ENCODE data around the gene LFNG. TPM values are rescaled to one million over a fixed set of nuclear protein-coding genes. Genes with fewer than 3 reads are reported as not detected.

Gene LFNG
- total and polyA plus RNA-seq, 9 of the 15 experiments (the other 6 are each of a cell fraction or from before 2014, with no cell fraction given), result 0.03 to 0.89 (median 0.25) TPM; not detected in 1

DNA sequence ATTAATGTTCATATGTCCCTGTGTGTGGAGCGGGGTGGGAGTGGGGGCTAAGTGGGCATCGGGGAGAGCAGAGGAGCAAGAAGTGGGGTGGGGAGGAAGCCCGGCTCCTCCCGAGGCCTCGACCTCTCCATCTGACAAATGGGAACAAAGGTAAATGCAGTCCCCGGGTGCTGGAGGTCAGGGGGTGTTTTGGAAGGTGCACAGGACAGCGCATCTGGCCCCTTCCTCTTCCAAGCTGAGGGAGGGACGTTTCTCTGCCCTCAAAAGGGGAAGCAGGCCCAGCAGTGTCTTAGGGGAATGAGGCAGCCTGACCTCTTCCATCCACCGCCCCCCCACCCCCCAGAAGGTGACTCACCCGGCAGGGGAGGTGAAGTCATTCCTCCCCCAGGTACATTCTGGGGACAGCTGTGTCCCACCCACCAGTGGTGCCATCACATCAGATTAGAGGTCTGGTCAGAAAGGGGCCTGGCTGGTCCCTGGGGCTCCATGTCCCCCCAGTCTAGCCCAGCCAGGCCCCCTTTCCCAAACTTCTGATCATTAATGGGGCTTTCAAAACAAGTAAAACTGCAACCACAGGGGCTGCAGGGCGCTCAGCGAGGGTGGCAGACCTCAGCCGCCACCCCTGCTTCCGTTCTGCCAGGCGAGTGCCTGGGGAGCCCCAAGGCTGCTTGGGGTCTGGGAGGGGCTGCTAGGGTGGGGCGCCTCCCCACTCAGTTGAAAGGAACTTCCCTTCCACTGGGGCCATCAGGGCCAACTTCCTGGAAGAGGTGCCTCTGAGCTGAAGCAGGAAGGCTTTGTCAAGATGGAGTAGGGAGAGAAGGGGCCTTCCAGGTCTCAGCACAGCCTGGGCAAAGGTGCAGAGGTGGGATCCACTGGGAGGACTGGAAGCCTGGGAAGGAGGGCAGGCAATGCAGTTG is 10.8 kb downstream of the LFNG start:
- peak overlapping the region; percentile 42; the same call in 1 of the 3 replicates for H3K27ac ChIP-seq (ENCODE audit: extremely low read depth, low read depth, low read length)
- WGBS (ENCODE audit: insufficient coverage, low coverage, missing lambda C conversion rate), result 30% methylated on average over 6 of the region's 16 CpGs
- no peak overlapping the region; the same call in 1 of the 2 replicates for H2AFZ ChIP-seq (ENCODE audit: low read depth, low read length)
- peak overlapping the region in 1 of 2 experiments; percentile 53; a peak in 2 of 4 replicates for H3K9ac ChIP-seq (ENCODE audit: insufficient read depth in 1 of 2, low read depth in 2 of 2, low read length in 2 of 2)
- intact Hi-C loops (cut with micrococcal nuclease), result no loop called here
- no TSS peak for BruUV-seq (replicated peaks)
- no peaks in the 10 kb centered on the region for H3K27me3 ChIP-seq (ENCODE audit: control insufficient read depth in 2 of 2, insufficient read depth in 2 of 2, low read length in 2 of 2)
- no peak overlapping the region for H3K4me2 ChIP-seq (ENCODE audit: insufficient read depth, low read length)
- ChIA-PET POLR2A (interaction anchor here (0.7 kb wide), 1 partner anchor 153 kb away, joined by 3 read pairs; no protein-coding TSS in a partner anchor), CTCF (ENCODE audit: low intra/inter-chr PET ratio) (no interaction called here)
- H3K4me1 ChIP-seq (replicated peaks in 1 of 2; ENCODE audit: control insufficient read depth in 2 of 2, insufficient read depth in 2 of 2, low read length in 2 of 2), result peaks cover 25 to 61% of the 10 kb centered on the region in 2 experiments
- FAIRE-seq (peak; percentile 69), ATAC-seq (peak; percentile 38), DNase-seq (ENCODE audit: extremely low read depth in 1 of 4, low spot score in 3 of 4) (peak; percentile 78 to 86 (median 81))
- no peaks in the 10 kb centered on the region for H3K9me1 ChIP-seq (ENCODE audit: control insufficient read depth, insufficient read depth, low read length)
- H4K20me1 ChIP-seq (replicated peaks; ENCODE audit: control insufficient read depth, insufficient read depth, low read length), result no peaks in the 10 kb centered on the region
- H3K4me3 ChIP-seq, result no peak overlapping the region
- no peaks in the 10 kb centered on the region for H3K36me3 ChIP-seq (ENCODE audit: control insufficient read depth, insufficient read depth, low read length)
- H3K9me3 ChIP-seq (replicated peaks; ENCODE audit: control insufficient read depth, insufficient read depth, low read depth, low read length), result no peaks in the 10 kb centered on the region
- in situ Hi-C loops (cut with MboI), result no loop called here
- no peaks in the 10 kb centered on the region for H3K79me2 ChIP-seq (ENCODE audit: control insufficient read depth, insufficient read depth, low read length)
- TF ChIP-seq TAF7 (tag; IDR thresholded peaks at IDR 0.05) (no peak), ZNF445 (CRISPR knock-in tag; IDR thresholded peaks at IDR 0.05; ENCODE audit: low read depth) (no peak), POU5F1 (IDR thresholded peaks at IDR 0.05; ENCODE audit: borderline replicate concordance, low read depth, low read length, partially characterized antibody) (no peak), MTA1 (IDR thresholded peaks at IDR 0.05; ENCODE audit: borderline replicate concordance) (peak; percentile 49; the same call in 1 of the 2 replicates), RBM22 (IDR thresholded peaks at IDR 0.05; ENCODE audit: low read depth, low read length, poor library complexity, severe bottlenecking) (no peak), ZFP36 (IDR thresholded peaks at IDR 0.05; ENCODE audit: low read depth, low read length, partially characterized antibody) (peak; percentile 97), ZNF263 (CRISPR knock-in tag; IDR thresholded peaks at IDR 0.05; ENCODE audit: borderline replicate concordance) (peak; percentile 30; the same call in 1 of the 2 replicates), HEY1 (CRISPR knock-in tag; IDR thresholded peaks at IDR 0.05; ENCODE audit: borderline replicate concordance) (no peak), RBM25 (IDR thresholded peaks at IDR 0.05; ENCODE audit: low read depth, low read length, severe bottlenecking) (peak; percentile 15), HDAC6 (IDR thresholded peaks at IDR 0.05; ENCODE audit: low read depth, low read length) (no peak), MAZ (CRISPR knock-in tag; conservative IDR thresholded peaks at IDR 0.05 in 1 of 2, IDR thresholded peaks at IDR 0.05 in 1 of 2) (peak in 1 of 2 experiments; percentile 50; a peak in 1 of 4 replicates), CBFA2T3 (IDR thresholded peaks at IDR 0.05) (peak; percentile 52), DPF2 (IDR thresholded peaks at IDR 0.05) (peak; percentile 86), EP300 (IDR thresholded peaks at IDR 0.05; ENCODE audit: low read length) (peak; percentile 27; the same call in 1 of the 2 replicates)
